Hair follicular keratinocyte (primary cell): ENCODE measurements around the gene KRT5. TPM values are rescaled to one million over a fixed set of nuclear protein-coding genes. Genes with fewer than 3 reads are reported as not detected.

Experiments used
- total RNA-seq: library from RNA; depleted of rRNA; stranded (reverse); fragments of >200 nt; gene quantifications from 2 replicates; pipeline ENCODE4 v1.2.3, GENCODE V29; 2015

KRT5 gene
- 12,420 and 12,774 TPM in 2 replicates for total RNA-seq

DNA sequence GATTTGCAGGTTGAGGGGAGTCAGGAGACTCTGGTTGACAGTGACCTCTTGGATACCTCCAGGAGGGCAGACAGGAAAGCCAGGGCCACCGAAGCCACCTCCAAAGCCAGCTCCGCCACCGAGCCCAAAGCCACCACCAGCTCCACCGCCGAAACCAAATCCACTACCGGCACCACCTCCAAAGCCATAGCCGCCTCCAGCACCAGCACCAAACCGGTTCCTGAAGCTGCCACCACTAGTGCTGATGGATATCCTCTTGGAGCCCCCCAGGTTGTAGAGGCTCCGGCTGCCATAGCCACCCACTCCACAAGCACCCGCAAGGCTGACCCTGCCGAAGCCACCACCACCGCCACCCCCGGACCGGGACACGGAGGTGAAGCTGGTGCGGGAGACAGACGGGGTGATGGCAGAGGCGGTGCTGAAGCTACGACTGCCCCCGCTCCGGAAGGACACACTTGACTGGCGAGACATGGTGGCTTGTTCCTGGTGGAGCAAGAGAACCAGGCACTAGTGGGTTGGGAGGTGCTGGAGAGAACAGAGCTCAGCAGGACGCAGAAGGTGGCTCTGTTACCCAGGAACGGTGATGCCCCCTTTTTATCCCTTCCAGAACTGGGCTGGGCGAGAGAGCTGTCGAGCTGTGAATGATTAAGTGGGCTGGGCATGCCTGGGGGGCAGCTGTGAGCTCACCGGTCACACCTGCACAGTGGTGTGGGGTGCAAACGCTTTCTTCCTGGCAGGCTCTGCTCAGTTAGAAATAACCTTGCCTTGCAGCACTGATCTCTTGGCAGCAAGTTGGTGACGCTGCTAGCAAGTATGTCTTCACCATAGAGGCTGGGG is at the start of gene KRT5:
TSS of gene KRT5 (minus strand) at position 569 of the 837 bp plus-strand sequence. CDS start at position 471, 98 bp downstream.

DNA sequence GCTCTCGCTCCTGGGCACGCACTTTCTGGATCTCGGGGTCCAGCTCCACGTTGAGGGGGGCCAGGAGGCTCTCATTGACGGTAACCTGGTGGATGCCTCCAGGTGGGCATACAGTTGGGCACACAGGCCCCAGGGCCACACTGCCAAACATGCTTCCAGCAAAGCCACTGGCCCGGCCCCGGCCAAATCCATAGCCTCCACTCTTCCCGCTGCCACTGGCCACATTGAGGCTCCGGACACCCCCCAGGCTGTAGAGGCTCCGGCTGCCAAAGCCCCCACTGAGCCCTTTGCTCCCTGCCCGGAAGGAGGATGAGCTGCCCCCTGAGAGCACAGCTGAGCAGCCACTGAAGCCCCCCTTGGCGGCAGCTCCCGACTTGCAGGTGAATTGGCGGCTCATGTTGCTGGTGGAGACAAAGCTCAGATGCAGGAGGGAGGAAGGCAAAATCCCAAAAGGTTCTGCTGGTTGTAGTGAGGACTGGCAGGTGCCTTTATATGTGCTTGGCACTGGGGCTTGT is 32.5 kb upstream of the KRT5 start, which contains the start of gene KRT71:
TSS of gene KRT71 (minus strand) at position 465 of the 515 bp plus-strand sequence. CDS start at position 397, 68 bp downstream.

DNA sequence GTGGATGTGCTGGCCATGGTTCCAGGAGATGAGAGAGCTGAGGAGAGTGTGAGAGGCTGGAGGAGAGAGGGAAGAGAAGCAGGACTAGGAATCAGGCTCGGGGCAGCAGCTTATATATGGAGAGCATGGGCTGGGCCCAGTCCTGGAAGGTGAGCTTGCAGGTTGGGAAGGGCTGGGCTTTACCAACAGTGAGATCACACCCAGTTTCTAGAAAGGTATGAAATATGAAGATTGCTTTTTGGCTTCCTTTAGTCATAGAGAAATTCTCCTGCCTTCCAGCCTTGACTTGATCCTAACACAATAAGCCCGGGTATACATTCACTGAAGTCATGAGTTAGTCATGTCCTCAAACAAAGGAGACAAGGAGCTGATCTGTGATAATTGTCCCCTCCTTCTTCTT is 27.0 kb downstream of the KRT5 start, which contains the start of gene KRT6A:
TSS of gene KRT6A (minus strand) at position 86 of the 400 bp plus-strand sequence. CDS start at position 17, 69 bp downstream.

DNA sequence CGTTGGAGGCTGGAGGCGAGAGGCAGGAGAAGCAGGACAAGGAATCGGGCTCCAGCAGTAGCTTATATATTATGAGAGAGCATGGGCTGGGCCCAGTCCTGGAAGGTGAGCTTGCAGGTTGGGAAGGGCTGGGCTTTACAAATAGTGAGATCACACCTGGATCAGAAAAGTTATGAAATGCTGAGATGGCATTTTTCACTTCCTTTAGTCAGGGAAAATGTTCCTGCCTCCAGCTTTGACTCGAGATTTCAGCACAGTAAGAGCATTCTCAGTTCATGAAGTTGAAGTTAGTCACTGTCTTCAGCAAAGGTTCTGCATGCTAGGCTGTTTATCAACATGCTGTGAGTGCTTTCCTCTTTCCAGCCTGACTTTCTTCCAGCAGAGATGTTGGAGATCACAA is 46.4 kb downstream of the KRT5 start, which contains the start of gene KRT6C:
TSS of gene KRT6C (minus strand) at position 38 of the 400 bp plus-strand sequence. CDS start 68 bp downstream, outside the sequence.

Other genes starting within 250 kb of the KRT5 start
- gene KRT86, start 245.7 kb downstream of the KRT5 start, total RNA-seq: 0.08 TPM in 1 of 2 replicates, not detected in the other
- gene KRT81, start 228.9 kb downstream of the KRT5 start, total RNA-seq: 0.08 and 0.19 TPM in 2 replicates
- not detected in 2 replicates for gene KRT83, start 199.0 kb downstream of the KRT5 start, total RNA-seq
- not detected in 2 replicates for gene KRT85, start 152.9 kb downstream of the KRT5 start, total RNA-seq
- not detected in 2 replicates for gene KRT84, start 134.7 kb downstream of the KRT5 start, total RNA-seq
- not detected in 2 replicates for gene KRT82, start 114.1 kb downstream of the KRT5 start, total RNA-seq
- gene KRT75, start 86.0 kb downstream of the KRT5 start, total RNA-seq: 4.9 and 7.4 TPM in 2 replicates
- gene KRT6B, start 68.2 kb downstream of the KRT5 start, total RNA-seq: 883 and 1,696 TPM in 2 replicates
- 11.7 and 19.2 TPM in 2 replicates for gene KRT6C, start 46.6 kb downstream of the KRT5 start, total RNA-seq
- 3,851 and 5,054 TPM in 2 replicates for gene KRT6A, start 27.1 kb downstream of the KRT5 start, total RNA-seq
- not detected in 2 replicates for gene KRT71, start 32.8 kb upstream of the KRT5 start, total RNA-seq
- not detected in 2 replicates for gene KRT74, start 53.4 kb upstream of the KRT5 start, total RNA-seq
- not detected in 2 replicates for gene KRT72, start 81.1 kb upstream of the KRT5 start, total RNA-seq
- gene KRT73, start 98.2 kb upstream of the KRT5 start, total RNA-seq: not detected in 2 replicates
- gene KRT2, start 131.8 kb upstream of the KRT5 start, total RNA-seq: not detected in 2 replicates
- gene KRT1, start 160.0 kb upstream of the KRT5 start, total RNA-seq: 2.3 TPM in 1 of 2 replicates, not detected in the other
- gene KRT77, start 183.1 kb upstream of the KRT5 start, total RNA-seq: not detected in 2 replicates